Mesodermal cell (in vitro differentiated cells): ENCODE data around the gene SPAG6.

Experiments
- H3K27ac ChIP-seq: 2 replicates; pipeline ENCODE4 v1.7.0; 2013; ENCODE audit warnings: mild to moderate bottlenecking, low read depth, low read length, moderate library complexity; ENCODE audit not compliant: severe bottlenecking
- H3K36me3 ChIP-seq: 2 replicates; pipeline ENCODE4 v1.7.1; 2013; ENCODE audit warnings: mild to moderate bottlenecking, low read length, moderate library complexity; ENCODE audit not compliant: control insufficient read depth, insufficient read depth
- H3K4me1 ChIP-seq: one replicate; pipeline ENCODE4 v1.7.1; 2013; ENCODE audit warnings: mild to moderate bottlenecking, low read length; ENCODE audit not compliant: insufficient read depth, control insufficient read depth, poor library complexity, severe bottlenecking
- H3K4me3 ChIP-seq: 2 replicates; pipeline ENCODE4 v1.7.0; 2013; ENCODE audit warnings: low read length, control low read depth, mild to moderate bottlenecking; ENCODE audit not compliant: insufficient read depth, poor library complexity, severe bottlenecking; ENCODE audit errors: extremely low read depth
- H3K9me3 ChIP-seq: 2 replicates; pipeline ENCODE4 v1.7.1; 2013; ENCODE audit warnings: mild to moderate bottlenecking, low read length, moderate library complexity; ENCODE audit not compliant: control insufficient read depth
- WGBS, 2 experiments: methylation state at CpG; one replicate each; pipeline ENCODE4 v1.1.5; 2013; ENCODE audit warnings: missing lambda C conversion rate in 2 of 2; ENCODE audit not compliant: insufficient coverage in 2 of 2; 5-methylcytosine and 5-hydroxymethylcytosine counted together

SPAG6 gene

GRCh38 chr10:22417736-22418268 is 72.5 kb downstream of the SPAG6 start:
- 86% methylated on average over 1 of the region's 3 CpGs; no CpG with 5 or more reads in 1 of the 2 experiments for WGBS, 2 experiments
- Histone ChIP-seq H3K4me3 (no peak overlapping the region), H3K27ac (no peak overlapping the region), H3K9me3 (no peaks in the 10 kb centered on the region), H3K4me1 (no peaks in the 10 kb centered on the region), H3K36me3 (no peaks in the 10 kb centered on the region)

GRCh38 chr10:22420787-22421517 is 75.7 kb downstream of the SPAG6 start:
- WGBS, 2 experiments, result no CpG with 5 or more reads among the region's 4 CpGs
- H3K9me3 ChIP-seq, result no peaks in the 10 kb centered on the region
- H3K36me3 ChIP-seq, result no peaks in the 10 kb centered on the region
- H3K4me1 ChIP-seq, result no peaks in the 10 kb centered on the region
- no peak overlapping the region for H3K4me3 ChIP-seq
- H3K27ac ChIP-seq, result no peak overlapping the region

- H3K9me3 ChIP-seq, result no peaks in the 10 kb centered on the region
- H3K4me3 ChIP-seq, result no peak overlapping the region
- H3K36me3 ChIP-seq, result no peaks in the 10 kb centered on the region
- WGBS, 2 experiments, result 86 to 89% methylated on average over 3 to 4 of the region's 5 CpGs
- no peak overlapping the region for H3K27ac ChIP-seq
- peaks cover 32% of the 10 kb centered on the region for H3K4me1 ChIP-seq
Measured at GRCh38 chr10:22426653-22427052, 81.4 kb downstream of the SPAG6 start.

GRCh38 chr10:22427101-22427500 is 81.8 kb downstream of the SPAG6 start:
- H3K4me3 ChIP-seq, result no peak overlapping the region
- H3K27ac ChIP-seq, result peak overlapping the region; percentile 60
- WGBS, 2 experiments, result 33 to 44% methylated on average over 2 of the region's 3 CpGs

GRCh38 chr10:22427890-22428571 is 82.7 kb downstream of the SPAG6 start:
- 47 to 55% methylated on average over 3 of the region's 6 CpGs for WGBS, 2 experiments
- H3K27ac ChIP-seq, result peak overlapping the region; percentile 26
- H3K4me1 ChIP-seq, result peaks cover 32% of the 10 kb centered on the region
- no peak overlapping the region for H3K4me3 ChIP-seq
- no peaks in the 10 kb centered on the region for H3K9me3 ChIP-seq
- H3K36me3 ChIP-seq, result no peaks in the 10 kb centered on the region

More at GRCh38 chr10:22427101-22427500, 81.8 kb downstream of the SPAG6 start:
- Histone ChIP-seq H3K9me3 (no peaks in the 10 kb centered on the region), H3K36me3 (no peaks in the 10 kb centered on the region), H3K4me1 (peaks cover 32% of the 10 kb centered on the region)

GRCh38 chr10:22429146-22429545 is 83.8 kb downstream of the SPAG6 start:
- no peak overlapping the region for H3K4me3 ChIP-seq
- H3K4me1 ChIP-seq, result peaks cover 33% of the 10 kb centered on the region
- H3K9me3 ChIP-seq, result no peaks in the 10 kb centered on the region
- no peaks in the 10 kb centered on the region for H3K36me3 ChIP-seq
- H3K27ac ChIP-seq, result peak overlapping the region; percentile 57
- WGBS, 2 experiments, result 80% methylated on average over 1 of the region's 3 CpGs; no CpG with 5 or more reads in 1 of the 2 experiments

GRCh38 chr10:22429981-22430421 is 84.7 kb downstream of the SPAG6 start:
- WGBS, 2 experiments, result 60 to 69% methylated on average over 6 to 7 of the region's 8 CpGs
- Histone ChIP-seq H3K27ac (no peak overlapping the region), H3K9me3 (no peaks in the 10 kb centered on the region), H3K4me1 (peaks cover 38% of the 10 kb centered on the region), H3K36me3 (no peaks in the 10 kb centered on the region), H3K4me3 (no peak overlapping the region)

- H3K27ac ChIP-seq, result peak overlapping the region; percentile 86
- no peaks in the 10 kb centered on the region for H3K36me3 ChIP-seq
- WGBS, 2 experiments, result 0 to 29% methylated on average over 1 of the region's 2 CpGs
- H3K4me3 ChIP-seq, result no peak overlapping the region
- peaks cover 22% of the 10 kb centered on the region for H3K4me1 ChIP-seq
- no peaks in the 10 kb centered on the region for H3K9me3 ChIP-seq
Measured at GRCh38 chr10:22433875-22434274, 88.6 kb downstream of the SPAG6 start.

- no peaks in the 10 kb centered on the region for H3K36me3 ChIP-seq
- H3K27ac ChIP-seq, result peak overlapping the region; percentile 86
- H3K4me3 ChIP-seq, result no peak overlapping the region
- 100% methylated on average over 1 of the region's 2 CpGs; no CpG with 5 or more reads in 1 of the 2 experiments for WGBS, 2 experiments
- H3K9me3 ChIP-seq, result no peaks in the 10 kb centered on the region
- H3K4me1 ChIP-seq, result peaks cover 17% of the 10 kb centered on the region
Measured at GRCh38 chr10:22434521-22434920, 89.2 kb downstream of the SPAG6 start.

- Histone ChIP-seq H3K9me3 (no peaks in the 10 kb centered on the region), H3K27ac (no peak overlapping the region), H3K36me3 (no peaks in the 10 kb centered on the region), H3K4me1 (peaks cover 10% of the 10 kb centered on the region), H3K4me3 (no peak overlapping the region)
- 90 to 92% methylated on average over 10 of the region's 10 CpGs for WGBS, 2 experiments
Measured at GRCh38 chr10:22435650-22436049, 90.4 kb downstream of the SPAG6 start.
